CD4-positive, alpha-beta T cell treated with Interleukin-2 at 100 ng/mL for 4 hours (primary cell): Measurements from ENCODE around the gene NCEH1.
"Not testable (repeated sequence)": the region's sequence is repeated elsewhere in the genome, so short reads cannot be mapped to it uniquely, and the experiment has no call there.

ENCODE experiments used
- DNase-seq: peaks from one replicate; pipeline ENCODE4 v3.0.0-alpha.2; 2020; ENCODE audit warnings: low spot score

Gene NCEH1

DNA sequence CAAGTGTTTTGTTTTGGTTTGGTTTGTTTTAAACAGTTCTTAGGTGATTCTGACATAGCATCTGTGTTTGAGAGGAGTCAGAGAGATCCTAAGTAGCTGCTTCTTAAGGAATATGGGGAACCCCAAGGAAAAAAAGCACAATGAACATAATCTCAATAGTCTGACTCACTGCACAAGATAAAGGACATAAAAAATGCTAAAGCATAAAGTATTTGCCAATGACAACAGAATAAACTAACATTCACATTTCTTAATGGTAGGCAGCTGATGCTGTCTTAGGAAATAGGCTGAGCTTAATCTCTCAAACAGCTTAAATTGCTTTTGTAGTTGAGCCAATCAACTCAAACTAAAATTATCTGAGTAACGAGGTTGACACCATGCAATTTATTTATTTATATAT lies 2.9 kb downstream of the NCEH1 start:
- DNase-seq = no peak

DNA sequence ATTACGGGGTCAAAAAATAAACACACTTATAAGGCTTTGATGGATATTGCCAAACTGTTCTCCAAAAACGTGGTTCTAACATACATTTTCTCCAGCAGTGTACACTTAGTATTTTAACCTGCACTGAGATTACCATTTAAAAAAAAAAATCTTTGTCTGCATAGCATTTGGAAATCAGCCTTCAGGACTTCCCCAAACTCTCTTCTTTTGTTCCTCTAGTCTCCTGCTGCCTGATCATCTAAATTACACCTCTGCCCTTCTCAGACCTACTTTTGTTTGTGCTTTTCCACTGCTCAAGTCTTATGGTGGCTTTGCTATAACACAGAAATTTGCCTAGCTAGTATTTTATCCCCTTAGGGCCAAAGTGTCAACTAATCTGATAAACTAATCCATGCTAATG lies 3.8 kb downstream of the NCEH1 start:
- DNase-seq = no peak

DNA sequence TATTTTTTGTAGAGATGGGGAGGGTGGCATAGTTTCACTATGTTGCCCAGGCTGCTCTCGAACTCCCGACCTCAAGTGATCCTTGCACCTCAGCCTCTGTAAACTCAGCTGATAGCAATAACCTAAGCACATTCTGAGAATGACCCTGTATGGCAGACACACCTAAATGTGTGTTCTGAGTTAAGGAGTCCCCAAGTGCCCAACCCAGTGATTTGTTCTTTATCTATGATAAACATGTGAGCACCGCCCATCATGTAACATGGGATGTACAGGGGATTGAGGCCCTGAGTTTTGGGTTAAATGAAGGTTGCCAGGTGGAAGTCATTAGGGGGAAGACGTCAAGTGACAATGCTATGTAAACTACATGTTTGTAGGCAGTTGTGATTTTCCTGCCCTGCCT lies 5.7 kb downstream of the NCEH1 start:
- no peak for DNase-seq

DNA sequence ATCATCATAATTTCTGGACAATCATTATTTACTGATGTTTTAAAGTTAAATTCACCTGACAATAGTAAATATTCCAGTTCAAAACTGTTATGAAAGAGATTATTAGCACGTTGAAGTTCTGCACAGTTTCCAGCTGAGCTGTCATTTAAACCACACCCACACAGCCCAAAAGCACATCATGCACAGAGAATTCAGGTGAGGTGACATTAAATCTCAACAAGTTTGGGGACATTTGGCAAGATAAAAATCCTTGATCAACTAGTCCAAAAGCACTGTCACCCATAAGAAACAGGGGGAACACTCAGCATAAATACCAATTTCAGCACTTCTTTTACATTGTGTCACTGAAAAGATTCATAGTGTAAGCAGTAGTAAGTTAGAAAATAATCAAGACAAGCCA lies 6.9 kb downstream of the NCEH1 start:
- DNase-seq = no peak

DNA sequence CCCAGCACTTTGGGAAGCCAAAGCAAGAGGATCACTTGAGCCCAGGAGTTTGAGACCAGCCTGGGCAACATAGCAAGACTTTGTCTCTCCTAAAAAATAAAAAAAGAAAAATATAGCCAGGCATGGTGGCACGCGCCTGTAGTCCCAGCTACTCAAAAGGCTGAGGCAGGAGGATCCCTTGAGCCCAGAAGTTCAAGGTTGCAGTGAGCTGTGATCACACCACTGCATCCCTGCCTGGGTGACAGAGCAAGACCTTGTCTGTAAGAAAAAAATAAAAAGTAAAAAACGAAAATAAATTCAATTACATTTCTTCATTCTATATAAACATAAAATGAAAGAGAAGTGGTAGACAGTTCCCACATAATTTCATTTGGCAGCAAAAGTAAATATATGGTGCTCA lies 8.1 kb downstream of the NCEH1 start:
- DNase-seq = not testable (repeated sequence)

DNA sequence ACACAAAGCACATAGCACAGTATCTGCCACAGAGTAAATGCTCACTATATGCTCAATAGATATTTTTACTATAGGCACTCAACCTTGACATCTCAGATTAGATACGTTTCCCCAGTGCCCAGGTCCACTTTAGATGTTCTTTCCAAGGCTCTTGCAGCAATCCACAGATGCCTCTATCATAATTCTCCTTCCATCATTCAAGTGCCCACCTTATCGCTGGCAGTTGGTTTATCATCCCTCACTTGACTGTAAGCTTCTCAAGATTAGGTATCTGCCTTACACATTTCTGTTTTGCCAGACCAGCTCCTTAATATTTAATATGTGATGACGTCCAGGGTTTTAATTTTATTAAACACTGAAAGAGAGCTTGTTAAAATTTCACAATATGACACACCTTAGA lies 8.6 kb downstream of the NCEH1 start:
- DNase-seq = no peak

DNA sequence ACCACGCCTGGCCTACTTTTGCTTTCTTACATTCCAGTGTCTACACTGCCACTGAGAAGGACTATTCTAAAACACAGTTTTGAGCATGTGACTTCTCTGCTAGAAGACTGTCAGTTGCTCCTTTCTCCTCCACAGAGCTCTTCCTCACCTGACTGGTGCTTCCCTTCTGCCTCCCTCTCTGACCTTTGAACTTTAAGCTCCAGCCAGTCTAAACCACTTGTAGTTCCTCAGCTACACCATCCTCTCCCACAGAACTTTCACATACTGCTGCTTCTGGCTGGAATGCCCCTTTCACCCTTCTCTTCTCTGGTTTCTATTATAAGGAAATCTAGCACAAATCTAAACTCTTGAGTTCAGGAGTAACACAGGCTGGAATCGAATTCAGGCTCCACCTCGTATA lies 9.1 kb downstream of the NCEH1 start:
- DNase-seq = no peak

DNA sequence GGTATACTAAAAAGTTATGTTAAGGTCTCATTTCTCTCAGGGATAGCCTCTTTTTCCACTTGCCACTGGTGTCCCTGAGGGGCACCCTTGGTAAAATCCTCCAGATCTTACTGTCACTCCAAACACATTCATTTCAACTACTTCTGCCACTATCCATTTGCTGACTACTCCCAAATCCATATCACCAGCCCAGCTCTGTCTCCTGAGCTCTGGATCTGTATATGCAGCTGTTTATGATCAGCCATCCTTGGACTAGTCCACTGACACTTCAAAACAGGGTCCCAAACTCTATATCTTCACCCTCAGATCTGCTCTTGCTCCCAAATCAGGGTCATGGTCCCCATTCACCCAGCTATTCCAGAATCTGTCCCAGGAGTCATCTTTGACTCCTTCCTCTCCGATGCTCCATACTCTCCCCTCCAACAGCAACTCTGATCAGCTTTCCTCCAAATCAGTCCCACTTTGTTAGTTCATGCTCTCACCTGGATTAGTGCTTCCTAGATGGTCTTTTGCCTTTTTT lies 9.9 kb downstream of the NCEH1 start:
- no peak for DNase-seq

DNA sequence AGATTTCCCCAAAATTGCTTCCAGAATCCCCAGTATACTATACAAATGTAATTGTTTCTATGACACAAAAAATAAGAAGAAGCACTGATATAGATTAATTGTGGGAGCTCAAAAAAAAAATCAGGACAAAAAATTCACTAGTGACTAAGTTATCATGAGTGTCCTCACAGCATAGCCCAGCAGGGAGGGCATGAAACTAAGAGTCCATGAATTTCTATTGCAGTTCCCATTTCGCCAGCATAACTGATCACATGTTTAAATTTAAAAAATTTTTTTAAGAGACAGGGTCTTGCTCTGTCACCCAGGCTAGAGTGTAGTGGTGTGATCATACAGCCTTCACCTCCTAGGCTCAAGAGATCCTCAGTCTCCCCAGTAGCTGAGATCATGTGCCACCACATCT lies 10.6 kb downstream of the NCEH1 start:
- DNase-seq = no peak

DNA sequence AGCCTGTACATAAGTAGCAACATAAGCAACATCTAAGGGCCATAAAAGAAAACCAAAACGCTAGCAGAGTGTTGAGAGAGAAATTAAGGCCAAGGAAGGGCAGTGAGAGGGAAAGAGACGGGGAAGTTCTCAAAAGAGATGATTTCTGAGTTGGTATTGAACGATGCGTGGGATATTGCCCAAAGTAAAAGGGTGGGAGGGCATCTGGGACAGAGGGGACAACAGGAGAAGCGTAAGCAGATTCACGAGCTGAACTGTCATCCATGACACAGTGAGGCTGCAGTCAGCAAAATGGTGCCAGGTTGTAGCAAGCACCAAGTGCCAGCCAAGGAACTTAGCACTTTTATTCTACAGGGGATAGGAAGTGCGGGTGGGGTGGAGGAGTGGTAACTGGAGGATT lies 11.8 kb downstream of the NCEH1 start:
- DNase-seq = no peak

DNA sequence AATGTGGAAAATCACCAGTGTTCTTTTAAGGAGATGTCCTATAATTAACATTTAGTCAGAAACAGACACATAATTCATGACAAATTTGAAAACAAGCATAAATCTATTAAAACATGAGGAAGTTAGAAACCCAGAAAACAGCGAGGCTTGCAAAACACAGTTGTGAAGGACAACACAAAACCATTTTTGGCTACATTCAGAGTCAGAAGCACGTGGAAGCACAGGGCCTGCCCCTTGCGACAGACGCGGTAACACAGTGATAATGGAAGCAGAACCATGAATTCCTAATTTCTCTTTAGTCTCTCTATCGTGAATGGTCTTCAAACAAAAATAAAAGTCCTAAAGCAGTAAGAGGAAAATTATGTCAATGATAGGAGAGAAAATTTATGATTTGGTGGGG lies 12.2 kb downstream of the NCEH1 start:
- DNase-seq = no peak

DNA sequence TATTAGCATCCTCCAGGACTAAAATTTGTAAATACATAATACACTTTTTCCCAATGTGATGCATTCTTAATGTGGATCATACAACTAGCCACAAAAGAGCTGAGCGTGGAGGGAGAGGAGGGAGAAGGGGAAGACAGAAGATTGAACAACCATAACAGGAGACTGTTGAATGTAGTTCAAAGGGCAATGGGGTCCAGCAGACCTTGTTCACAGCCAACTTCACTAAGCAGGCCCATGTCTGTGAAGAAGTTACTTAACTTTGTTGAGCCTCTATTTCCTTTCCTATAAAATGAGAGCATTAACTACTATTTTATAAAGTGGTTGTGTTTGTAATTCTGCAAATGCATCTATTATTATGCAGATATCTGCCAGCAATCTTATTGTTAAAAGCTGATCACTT lies 13.3 kb downstream of the NCEH1 start:
- no peak for DNase-seq

DNA sequence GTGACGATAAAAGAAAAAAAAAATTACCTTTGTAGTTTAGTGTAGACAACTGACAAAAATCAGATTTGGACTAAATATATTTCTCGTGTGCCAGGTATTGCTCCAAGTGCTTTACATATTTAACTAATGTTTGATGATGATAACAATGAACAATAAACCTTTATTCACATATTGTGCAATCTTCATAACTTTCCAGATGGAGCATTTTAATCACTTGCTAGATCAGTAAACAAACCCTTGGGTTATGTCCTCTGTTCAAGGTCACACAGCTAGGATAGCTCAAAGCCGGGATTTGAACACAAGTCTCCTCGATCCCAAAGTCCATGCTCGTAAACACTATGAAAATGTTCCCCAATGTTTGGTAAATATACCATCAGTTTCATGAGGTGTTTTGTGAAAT lies 14.5 kb downstream of the NCEH1 start:
- DNase-seq = no peak

DNA sequence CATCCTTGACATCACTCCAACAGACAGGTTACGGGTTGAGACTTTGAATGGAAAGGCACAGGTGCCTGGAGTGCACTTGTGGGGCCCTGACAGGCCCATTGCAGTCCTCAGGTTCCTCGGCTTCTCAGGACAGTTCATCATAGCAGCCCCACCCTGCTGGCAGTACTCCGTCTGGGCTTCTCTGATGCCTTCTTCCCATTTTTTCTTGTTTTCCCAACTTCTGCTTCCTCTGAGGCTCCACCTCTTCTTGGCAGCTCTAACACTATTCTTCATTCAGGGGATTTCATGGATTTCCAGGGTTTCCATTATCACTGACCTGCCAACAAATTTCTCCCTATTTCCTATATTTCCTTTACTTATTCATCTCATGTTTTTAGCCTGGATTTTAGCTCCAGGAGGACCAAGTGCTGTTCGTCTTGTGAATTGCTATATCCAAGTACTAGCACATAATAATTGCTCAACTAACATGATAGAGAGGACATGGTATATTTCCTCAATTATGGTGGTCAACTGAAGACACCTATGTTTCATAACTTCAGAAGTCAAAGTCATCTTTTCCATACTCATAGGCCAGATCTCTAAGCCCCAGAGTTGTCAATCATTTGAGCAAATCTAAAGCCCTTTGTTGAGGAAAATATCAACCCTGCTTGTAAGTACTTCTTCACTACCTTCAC lies 16.2 kb downstream of the NCEH1 start:
- DNase-seq = no peak

DNA sequence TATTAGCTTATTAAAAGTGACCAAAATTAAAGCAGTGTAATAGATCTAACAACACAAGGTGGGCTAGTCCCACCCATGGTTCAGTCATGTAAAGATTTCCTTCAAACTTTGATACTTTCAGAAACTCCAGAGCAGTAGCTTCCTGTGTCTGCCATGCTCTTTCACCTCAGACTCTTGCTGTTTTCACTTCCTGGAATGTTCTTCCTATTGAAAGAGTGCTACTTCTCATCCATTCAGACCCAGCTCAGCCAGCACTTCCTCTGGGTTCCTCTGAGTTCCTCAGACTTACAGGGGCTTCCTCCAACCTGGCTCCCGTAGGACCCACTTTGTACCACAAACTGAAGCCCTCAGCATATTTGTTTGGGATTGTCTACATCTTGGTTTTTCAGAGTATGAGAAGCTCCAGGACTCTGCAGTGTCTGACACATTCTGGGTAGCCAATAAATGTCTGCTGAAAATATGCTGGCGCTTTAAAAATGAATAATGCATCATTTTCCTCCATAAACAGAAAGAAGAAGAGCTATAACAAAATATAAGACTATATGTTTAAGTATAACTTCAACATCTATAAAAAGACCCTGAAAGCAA lies 18.0 kb downstream of the NCEH1 start:
- no peak for DNase-seq

DNA sequence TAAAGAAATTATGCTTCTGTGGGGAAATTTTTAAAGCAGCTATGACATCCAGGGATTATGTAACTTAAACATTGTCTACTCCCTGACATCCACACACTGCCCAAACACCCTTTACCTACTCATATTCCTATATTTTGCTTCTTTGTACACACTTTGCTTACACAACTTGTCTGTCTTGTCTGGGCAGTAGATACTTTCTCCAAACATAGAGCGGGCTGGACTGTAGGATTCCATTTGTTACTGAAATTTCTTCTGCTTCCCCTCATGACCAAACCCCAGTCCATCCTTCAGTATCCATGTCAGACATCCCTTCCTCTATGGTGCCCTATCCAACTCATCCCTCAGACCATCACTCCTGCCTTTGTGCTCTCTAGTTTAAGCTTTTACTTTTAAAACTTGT lies 19.9 kb downstream of the NCEH1 start:
- DNase-seq = no peak

DNA sequence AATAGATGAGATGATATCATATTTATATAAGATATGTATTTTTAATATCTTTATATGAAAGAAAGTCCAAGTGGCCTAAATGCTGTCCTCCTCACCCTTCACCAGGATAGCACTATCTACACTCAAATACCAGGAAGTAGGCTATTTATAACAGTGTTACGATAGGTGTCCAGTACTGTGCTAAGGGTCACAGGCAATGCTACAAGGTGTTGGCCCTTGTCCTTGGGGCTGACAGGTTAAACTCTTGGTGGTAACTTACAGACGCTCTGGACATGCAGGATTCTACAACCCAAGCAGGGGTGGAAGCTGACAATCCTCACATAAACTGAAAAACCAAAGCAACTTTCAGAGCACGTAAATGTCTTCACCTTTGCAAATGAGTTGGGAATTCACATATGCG lies 22.3 kb downstream of the NCEH1 start:
- no peak for DNase-seq

DNA sequence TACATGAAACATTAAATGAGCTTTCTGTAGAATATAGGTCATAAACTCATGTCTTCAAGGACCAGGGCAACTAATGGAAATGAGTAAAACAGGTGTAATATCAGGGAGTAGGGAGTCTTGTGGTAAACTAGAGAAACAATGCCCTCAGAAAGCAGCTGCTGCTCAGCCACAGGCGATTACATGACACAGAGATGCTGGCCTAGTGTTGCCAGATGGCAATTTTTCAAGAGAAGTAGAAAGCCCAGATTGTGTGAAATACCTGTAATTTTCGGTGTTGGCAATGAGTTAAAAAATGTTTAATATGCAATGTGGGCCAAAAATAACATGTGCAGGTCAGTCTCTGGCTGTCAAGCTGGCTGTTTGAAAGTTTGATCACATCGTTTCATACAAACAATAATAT lies 23.4 kb downstream of the NCEH1 start:
- DNase-seq = no peak

DNA sequence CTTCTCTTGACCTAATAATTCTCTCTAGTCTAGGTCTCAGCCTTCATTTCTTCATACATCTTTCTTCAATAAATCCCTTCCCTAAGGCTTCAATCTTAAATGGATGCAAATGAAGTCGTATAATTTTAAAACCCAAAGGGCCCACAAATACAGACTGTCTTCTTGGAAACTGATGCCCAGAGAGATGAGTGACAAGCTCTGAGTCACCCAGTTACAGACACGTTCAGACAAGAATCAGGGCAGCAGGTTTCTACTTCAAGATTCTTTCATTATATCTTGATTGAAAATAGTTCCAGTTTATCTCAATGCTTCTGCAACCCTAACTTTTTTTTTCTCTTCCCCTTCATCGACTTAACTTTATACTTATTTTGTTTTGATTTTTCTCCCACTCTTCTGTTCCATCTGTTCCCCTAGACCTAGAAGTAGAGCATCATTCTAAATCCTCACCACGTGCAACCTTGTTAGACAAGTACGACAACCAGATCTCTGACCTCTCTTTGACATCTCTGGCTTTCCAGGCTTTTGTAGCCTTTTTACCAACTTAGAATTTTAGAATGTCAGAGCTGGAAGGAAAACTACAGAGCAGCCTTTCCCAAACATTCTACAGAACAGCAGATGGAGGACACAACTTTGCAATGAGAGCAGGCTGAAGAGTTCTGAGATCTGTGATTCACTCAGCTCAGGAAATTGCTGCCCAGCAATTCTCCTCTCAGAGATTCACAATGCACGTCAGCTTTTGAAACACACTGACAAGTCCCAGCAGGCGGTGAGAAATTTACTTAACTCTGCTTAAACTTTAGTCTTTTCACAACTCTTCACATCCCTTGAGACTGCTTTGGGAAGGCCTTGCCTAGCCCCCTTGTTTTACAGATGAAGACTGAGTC lies 25.3 kb downstream of the NCEH1 start:
- DNase-seq = no peak

DNA sequence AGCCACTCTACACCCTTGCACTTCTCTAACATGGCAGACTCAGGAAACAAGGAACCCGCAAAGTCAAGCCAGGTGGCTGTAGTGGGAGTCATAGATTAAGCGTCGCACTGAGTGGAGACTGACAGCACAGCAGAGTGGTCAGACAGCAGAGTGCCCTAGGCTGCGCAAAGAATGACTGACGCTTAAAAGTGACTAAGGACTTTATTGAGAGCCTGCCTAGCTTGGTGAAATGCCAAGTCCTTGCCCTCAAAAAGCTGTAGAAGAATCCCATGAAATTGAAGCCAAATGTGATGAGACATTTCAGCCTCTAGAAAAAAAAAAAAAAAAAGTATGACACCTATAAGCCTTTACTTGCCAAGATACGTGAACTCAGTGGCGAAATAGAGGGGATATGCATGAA lies 30.2 kb downstream of the NCEH1 start:
- DNase-seq = no peak

DNA sequence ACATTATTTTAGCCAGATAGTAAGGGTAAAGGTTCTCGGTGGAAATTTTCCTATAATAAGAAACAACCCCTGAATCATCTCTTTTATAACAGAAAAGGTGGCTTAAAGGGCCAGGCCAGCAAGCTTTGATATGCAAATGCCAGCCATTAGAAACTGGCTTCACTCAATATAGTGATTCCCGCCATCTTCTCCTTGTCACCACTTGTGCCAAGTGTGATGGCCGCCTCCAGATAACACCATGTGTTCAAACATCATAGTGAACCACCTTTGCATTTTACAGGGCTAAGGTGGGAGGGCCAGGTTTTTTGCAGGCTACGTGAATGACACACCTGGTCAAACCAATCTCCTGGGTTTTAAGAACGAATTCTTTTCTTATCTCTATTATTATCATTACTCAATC lies 31.3 kb downstream of the NCEH1 start:
- no peak for DNase-seq

DNA sequence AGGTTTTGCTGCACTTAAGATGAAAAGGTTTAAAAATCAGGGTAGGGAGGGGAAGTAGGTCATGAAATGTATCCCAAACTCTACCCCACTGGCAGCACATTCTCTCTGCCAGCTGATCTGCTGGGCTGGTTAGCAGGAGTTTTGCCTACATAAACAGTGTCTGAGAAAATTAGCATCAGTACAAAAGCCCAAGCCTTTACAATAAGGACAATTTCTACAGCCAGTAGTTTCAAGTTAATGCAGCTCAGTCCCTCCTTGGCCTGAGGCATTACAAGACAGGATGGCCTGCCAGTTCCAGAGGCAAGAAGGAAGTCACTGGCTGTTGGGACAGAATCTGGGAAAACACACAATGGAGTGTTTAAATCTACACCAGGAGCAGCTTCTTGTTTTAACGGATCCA lies 32.8 kb downstream of the NCEH1 start:
- no peak for DNase-seq
